Eye (tissue), 1 donor: ENCODE data around the gene ATP8B1.

Experiments
- DNase-seq: peaks from one replicate; pipeline ENCODE4 v3.0.0-alpha.2; 2015

The ATP8B1 gene

GRCh38 chr18:57791911-57792310 is 11.2 kb downstream of the ATP8B1 start:
- DNase-seq, result no peak

- no peak for DNase-seq
Observed at GRCh38 chr18:57791192-57791591, 11.9 kb downstream of the ATP8B1 start.

GRCh38 chr18:57790316-57790715 is 12.8 kb downstream of the ATP8B1 start:
- no peak for DNase-seq

GRCh38 chr18:57789759-57790158 is 13.4 kb downstream of the ATP8B1 start:
- DNase-seq, result no peak

DNA sequence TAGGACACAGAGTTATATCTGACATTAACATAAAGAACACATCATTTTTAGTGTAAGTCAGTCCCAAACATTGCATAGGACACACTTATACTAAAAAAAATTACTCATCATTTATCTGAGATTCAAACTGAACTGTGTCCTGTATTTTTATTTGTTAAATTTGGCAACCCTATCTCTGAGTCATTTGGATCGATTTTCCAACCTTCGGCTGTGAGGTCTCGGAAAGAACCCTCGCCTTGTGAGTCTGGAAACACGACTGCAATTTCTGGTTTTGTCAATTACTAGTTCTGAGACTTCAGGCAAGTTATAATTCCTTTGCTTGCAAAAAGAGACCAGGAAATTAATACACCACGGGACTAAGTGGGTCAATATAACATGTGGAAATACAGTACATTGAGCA is 14.0 kb downstream of the ATP8B1 start:
- DNase-seq, result no peak

DNA sequence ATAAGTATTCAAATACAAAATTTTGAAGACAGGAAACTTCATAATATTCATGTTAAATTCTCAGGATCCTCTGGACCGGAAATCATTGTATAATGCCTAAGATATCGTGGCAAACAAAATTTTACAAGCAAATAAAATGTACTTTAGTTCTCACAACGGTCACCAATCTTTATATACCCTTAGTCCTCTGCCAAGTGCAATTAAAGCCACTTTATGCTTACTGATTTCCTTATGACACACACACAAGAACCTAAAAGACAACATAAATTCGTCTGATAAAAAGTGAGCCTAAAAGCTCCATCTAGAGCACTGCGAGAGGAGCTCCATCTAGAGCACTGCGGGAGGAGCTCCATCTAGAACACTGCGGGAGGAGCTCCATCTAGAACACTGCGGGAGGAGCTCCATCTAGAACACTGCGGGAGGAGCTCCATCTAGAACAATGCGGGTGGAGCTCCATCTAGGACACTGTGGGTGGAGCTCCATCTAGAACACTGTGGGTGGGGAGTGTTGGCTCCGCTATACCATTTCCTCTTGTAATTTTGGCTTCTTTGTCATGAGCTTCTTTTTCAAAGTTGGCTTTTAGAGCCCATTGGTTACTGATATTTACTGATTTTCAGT is 15.9 kb downstream of the ATP8B1 start:
- no peak for DNase-seq

DNA sequence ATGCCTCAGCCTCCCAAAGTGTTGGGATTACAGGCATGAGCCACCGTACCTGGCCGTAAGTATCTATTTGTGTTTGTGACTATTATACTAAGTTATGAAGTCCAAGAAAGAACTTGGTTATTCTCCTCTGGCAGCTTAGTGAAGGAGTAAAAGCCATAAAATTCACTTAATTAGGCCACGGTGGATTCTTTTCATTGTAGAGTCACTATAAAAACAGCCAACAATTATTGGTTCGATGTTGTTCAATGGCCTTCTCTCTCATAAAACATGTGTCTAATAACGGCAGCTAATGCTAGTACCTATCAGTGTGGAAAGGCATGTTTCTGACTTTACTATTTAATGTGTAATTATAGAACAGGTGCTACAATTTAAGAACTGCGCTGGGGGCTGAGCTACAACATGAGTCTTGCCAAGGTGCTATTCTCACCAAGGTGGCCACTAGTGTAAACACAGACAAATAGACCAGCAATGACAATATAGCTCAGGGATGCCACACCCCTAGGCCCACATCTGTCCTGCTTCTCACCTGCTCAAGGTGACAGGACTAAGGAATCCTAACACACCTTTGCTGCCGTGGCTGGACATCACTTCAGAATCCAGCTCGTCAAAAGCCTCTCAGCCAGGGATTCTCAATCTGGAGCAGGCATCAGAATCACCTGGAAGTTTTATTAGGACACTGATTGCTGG is 17.2 kb downstream of the ATP8B1 start:
- DNase-seq, result no peak

DNA sequence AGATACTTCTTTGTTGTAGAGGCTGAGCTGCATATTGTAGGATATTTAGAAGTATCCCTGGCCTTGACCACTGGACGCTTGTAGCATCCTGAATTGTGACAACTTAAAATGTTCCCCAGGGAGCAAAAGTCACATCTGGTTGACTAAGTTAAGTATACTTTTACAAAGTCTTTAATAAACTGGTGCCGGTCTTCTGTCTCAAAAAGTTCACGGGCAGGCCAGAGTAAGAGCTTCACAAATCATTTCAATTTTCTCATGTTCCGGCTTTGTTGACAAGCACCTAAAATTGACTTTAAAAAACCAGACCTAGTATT is 18.4 kb downstream of the ATP8B1 start:
- DNase-seq, result no peak

DNA sequence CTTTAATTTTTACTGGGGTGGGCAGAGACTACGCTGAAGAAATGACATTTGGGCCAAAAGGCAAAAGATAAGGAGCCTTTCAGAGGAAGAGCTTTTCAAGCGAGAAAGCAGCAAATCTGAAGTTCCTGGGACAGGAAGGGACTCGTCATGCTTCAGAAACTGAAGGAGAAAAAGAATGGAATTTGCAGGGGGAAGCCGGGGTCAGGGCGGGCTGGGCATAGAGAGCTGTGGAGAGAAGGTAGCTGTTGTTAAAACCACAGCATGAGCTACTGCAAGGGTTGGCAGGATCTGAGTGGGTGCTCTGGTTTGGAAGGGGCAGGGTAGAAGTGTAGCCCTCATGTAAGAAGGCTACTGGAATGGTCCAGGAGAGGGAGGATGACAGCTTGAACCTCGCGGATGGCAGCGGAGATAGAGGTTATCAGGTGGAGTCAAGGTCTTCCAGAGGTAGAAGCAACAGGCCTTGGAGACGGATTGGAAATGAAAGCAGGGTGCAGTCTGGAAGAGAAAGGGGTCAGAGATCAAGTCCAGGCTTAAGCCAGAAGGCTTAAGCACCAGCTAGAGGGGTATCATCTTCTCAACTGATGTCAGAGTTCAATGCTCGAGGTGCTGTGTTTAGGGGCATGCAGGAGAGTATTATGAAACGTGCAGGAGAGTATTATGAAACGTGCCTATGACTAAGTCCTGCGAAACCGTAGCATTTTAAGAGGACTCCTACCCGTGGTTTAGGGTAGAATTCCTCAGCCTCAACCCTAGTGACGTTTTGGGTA is 18.9 kb downstream of the ATP8B1 start:
- no peak for DNase-seq

DNA sequence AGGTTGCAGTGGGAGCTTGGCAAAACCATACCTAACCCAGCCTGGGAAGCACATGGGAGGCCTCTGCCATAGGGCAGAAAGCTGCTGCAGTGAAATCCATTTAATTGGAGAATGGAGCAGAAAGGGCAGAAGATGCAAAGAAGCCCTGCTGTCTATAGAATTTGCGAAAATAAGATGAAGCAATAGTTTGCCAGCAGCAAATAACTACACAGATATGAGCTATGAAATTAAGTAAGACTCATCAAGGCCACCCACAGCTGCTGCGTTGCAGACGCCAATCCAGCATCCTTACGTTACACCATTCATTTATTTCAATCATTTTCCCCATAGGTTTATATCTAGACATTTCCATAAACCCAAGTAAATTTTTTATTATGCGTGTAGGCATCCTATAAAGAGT is 21.1 kb downstream of the ATP8B1 start:
- no peak for DNase-seq

GRCh38 chr18:57780706-57781347 is 22.3 kb downstream of the ATP8B1 start:
- no peak for DNase-seq

- peak; percentile 39 for DNase-seq
Observed at GRCh38 chr18:57780318-57780705, 22.8 kb downstream of the ATP8B1 start.

GRCh38 chr18:57776767-57777166 is 26.3 kb downstream of the ATP8B1 start:
- DNase-seq, result no peak

GRCh38 chr18:57776354-57776753 is 26.8 kb downstream of the ATP8B1 start:
- no peak for DNase-seq

GRCh38 chr18:57775937-57776336 is 27.2 kb downstream of the ATP8B1 start:
- no peak for DNase-seq

- DNase-seq, result no peak
Observed at GRCh38 chr18:57772387-57772799, 30.7 kb downstream of the ATP8B1 start.

- no peak for DNase-seq
Observed at GRCh38 chr18:57771626-57772025, 31.5 kb downstream of the ATP8B1 start.

GRCh38 chr18:57771193-57771592 is 31.9 kb downstream of the ATP8B1 start:
- no peak for DNase-seq

- DNase-seq, result no peak
Observed at GRCh38 chr18:57768537-57769326, 34.4 kb downstream of the ATP8B1 start.

DNA sequence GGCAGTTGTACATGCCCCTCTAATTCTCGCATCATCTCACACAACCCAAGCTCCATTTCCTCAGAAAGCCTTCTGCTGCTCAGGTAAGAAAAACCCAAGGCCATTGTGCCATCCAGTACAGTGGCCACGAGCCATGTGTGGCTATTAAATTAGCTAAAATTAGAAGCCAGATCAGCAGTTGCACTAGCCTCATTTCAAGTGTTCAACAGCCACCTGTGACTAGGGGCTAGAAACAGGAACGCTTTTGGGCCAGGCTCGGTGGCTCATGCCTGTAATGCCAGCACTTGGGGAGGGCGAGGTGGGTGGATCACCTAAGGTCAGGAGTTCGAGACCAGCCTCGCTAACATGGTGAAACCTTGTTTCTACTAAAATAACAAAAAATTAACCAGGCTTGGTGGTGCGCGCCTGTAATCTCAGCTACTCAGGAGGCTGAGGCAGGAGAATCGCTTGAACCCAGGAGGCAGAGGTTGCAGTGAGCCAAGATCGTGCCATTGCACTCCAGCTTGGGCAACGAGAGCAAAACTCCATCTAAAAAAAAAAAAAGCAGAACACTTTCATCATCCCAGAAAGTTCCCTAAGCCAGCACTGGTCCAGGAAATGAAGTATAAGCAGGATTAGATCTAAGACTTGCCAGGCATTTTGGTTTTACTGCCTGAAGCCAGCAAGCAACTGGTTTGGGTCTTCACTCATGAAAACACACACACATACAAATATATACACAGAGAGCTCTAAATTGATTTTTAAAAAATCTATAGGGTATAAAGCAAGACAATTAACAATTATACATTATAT is 35.7 kb downstream of the ATP8B1 start:
- DNase-seq, result no peak

DNA sequence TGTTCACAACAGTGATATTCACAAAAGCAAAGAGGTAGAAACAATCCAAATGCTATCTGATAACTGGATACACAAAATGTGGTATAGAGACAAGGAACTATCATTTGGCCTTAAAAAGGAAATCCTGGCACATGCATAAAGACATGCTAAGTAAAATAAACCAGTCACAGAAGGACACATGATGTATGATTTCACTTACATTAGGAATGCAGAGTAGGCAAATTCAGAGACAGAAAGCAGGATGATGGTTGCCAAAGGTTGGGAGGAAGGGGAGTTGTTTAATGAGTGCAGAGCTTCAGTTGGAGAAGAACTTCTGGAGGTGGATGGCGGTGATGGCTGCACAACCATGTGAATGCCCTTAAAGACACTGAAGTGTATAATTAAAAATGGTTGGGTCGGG is 38.1 kb downstream of the ATP8B1 start:
- no peak for DNase-seq

GRCh38 chr18:57764087-57764486 is 39.0 kb downstream of the ATP8B1 start:
- no peak for DNase-seq
